Body of pancreas (tissue), 4 donors: ENCODE data around the gene VSTM4. TPM values are rescaled to one million over a fixed set of nuclear protein-coding genes. Genes with fewer than 3 reads are reported as not detected.

ENCODE experiments used
- ATAC-seq: fragments of 150-250 bp; one replicate; pipeline ENCODE4 v1.9.1; 2016
- DNase-seq, 4 donors: peaks; one replicate each; pipeline ENCODE4 v3.0.0-alpha.2; 2019
- H3K27ac ChIP-seq, 4 donors: fragments of 200-600 bp; sonication (generic); 1 replicate in 3 of 4; 2 replicates in 1 of 4; pipeline versions ENCODE4 v1.5.1 to v1.6.1; 2016 to 2019; ENCODE audit warnings: mild to moderate bottlenecking in 1 of 4, mixed read lengths in 1 of 4, moderate library complexity in 1 of 4
- H3K27me3 ChIP-seq, 2 donors: fragments of 200-600 bp; sonication (generic); one replicate each; pipeline ENCODE4 v1.6.0; 2016; ENCODE audit warnings: mild to moderate bottlenecking in 1 of 2
- H3K36me3 ChIP-seq, 2 donors: fragments of 200-600 bp; sonication (generic); replicated peaks in 1 of 2; 2 replicates each; pipeline ENCODE4 v1.5.1; 2016; ENCODE audit warnings: low read depth in 2 of 2; ENCODE audit not compliant: insufficient read depth in 1 of 2
- H3K4me1 ChIP-seq: fragments of 200-600 bp; sonication (generic); one replicate; pipeline ENCODE4 v1.6.0; 2016
- H3K4me3 ChIP-seq, 2 donors: fragments of 200-600 bp; sonication (generic); 1 replicate in 1 of 2; 2 replicates in 1 of 2; pipeline ENCODE4 v1.5.1; 2016 to 2019
- H3K9me3 ChIP-seq, 3 donors: fragments of 200-600 bp; sonication (generic); 1 replicate in 2 of 3; 2 replicates in 1 of 3; pipeline ENCODE4 v1.5.1; 2016
- POLR2A ChIP-seq, 3 donors: fragments of 450-650 bp; IDR thresholded peaks; one replicate each; pipeline ENCODE4 v1.6.1; 2016; ENCODE audit warnings: antibody characterized with exemption in 3 of 3, mild to moderate bottlenecking in 2 of 3
- WGBS, 2 donors: methylation state at CpG; one replicate each; pipeline ENCODE4 v1.1.5; 2017; 5-methylcytosine and 5-hydroxymethylcytosine counted together
- intact Hi-C: fragments of 100-400 bp; cut with DNase I; formaldehyde crosslinking; loops from one replicate; pipeline ENCODE4 v1.15.1; 2023
- total RNA-seq, 2 donors: library from RNA; depleted of rRNA; stranded (reverse); fragments of >200 nt; gene quantifications; one replicate each; pipeline ENCODE4 v1.1.0, GENCODE V29; 2016
- TF ChIP-seq, protein P1 (sequence below), 7 experiments: fragments of 450-650 bp in 4 of 7; fragments of 200-600 bp in 3 of 7; sonication (generic) in 3 of 7; IDR thresholded peaks; one replicate each; pipeline ENCODE4 v1.5.1; 2016 to 2019; ENCODE audit warnings: antibody characterized with exemption in 7 of 7

The VSTM4 gene
- total RNA-seq, 2 donors from 2014 or later = 3.4 to 5.6 TPM

DNA sequence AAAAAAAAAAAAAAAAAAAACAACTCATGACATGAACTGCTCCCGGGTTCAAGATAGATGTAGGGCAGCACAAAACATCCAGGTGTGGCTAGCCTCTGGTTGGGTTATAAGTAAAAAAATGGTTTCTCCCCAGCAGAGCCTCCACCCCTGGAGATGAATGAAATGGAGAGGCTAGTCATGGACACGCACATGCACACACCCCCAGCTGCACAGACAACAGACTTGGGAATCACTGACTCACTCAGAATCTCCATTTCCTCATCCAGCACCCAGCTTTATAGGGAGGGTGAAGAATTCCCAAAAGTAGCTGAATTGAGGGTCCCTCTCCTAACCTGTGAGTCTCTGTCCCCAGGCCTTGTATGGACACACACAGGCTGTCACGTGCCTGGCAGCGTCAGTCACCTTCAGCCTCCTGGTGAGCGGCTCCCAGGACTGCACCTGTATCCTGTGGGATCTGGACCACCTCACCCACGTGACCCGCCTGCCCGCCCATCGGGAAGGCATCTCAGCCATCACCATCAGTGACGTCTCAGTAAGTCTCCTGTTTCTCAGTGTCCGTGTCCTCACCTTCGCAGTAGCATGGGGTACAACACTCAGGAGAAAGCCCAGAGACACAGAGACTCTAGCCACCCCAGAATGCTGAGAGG is 140.7 kb downstream of the VSTM4 start:
- TF ChIP-seq, protein P1, sequence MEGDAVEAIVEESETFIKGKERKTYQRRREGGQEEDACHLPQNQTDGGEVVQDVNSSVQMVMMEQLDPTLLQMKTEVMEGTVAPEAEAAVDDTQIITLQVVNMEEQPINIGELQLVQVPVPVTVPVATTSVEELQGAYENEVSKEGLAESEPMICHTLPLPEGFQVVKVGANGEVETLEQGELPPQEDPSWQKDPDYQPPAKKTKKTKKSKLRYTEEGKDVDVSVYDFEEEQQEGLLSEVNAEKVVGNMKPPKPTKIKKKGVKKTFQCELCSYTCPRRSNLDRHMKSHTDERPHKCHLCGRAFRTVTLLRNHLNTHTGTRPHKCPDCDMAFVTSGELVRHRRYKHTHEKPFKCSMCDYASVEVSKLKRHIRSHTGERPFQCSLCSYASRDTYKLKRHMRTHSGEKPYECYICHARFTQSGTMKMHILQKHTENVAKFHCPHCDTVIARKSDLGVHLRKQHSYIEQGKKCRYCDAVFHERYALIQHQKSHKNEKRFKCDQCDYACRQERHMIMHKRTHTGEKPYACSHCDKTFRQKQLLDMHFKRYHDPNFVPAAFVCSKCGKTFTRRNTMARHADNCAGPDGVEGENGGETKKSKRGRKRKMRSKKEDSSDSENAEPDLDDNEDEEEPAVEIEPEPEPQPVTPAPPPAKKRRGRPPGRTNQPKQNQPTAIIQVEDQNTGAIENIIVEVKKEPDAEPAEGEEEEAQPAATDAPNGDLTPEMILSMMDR (IDR thresholded peaks at IDR 0.05) = no peak
- TF ChIP-seq POLR2A (IDR thresholded peaks at IDR 0.05) = no peak
- intact Hi-C loops = no loop called here
- DNase-seq (no peak), ATAC-seq (no peak)
- Histone ChIP-seq H3K27me3 (no peaks in the 10 kb centered on the region), H3K4me1 (no peaks in the 10 kb centered on the region), H3K9me3 (no peaks in the 10 kb centered on the region), H3K27ac (no peak overlapping the region), H3K4me3 (no peak overlapping the region), H3K36me3 (no peaks in the 10 kb centered on the region)
- WGBS, 2 donors = 61 to 73% methylated on average over 12 of the region's 12 CpGs

- H3K36me3 ChIP-seq = no peaks in the 10 kb centered on the region
- H3K9me3 ChIP-seq = no peaks in the 10 kb centered on the region
- ATAC-seq (no peak), DNase-seq (no peak)
- intact Hi-C loops = no loop called here
- H3K27ac ChIP-seq = no peak overlapping the region
- TF ChIP-seq POLR2A (IDR thresholded peaks at IDR 0.05) = no peak
- TF ChIP-seq, protein P1 (IDR thresholded peaks at IDR 0.05) = no peak
- no peaks in the 10 kb centered on the region for H3K4me1 ChIP-seq
- H3K27me3 ChIP-seq = no peaks in the 10 kb centered on the region
- no peak overlapping the region for H3K4me3 ChIP-seq
- 60 to 64% methylated on average over 5 of the region's 5 CpGs for WGBS, 2 donors
These were observed 142.3 kb downstream of the VSTM4 start for GRCh38 chr10:48973065-48973464.

- TF ChIP-seq POLR2A (IDR thresholded peaks at IDR 0.05) = no peak
- TF ChIP-seq, protein P1 (IDR thresholded peaks at IDR 0.05) = no peak
- Histone ChIP-seq H3K4me1 (no peaks in the 10 kb centered on the region), H3K27ac (no peak overlapping the region), H3K4me3 (no peak overlapping the region), H3K36me3 (no peaks in the 10 kb centered on the region), H3K9me3 (no peaks in the 10 kb centered on the region), H3K27me3 (no peaks in the 10 kb centered on the region)
- WGBS, 2 donors = 70 to 71% methylated on average over 4 of the region's 4 CpGs
- DNase-seq (no peak), ATAC-seq (no peak)
- intact Hi-C loops = no loop called here
These were observed 144.7 kb downstream of the VSTM4 start for GRCh38 chr10:48970654-48971053.

DNA sequence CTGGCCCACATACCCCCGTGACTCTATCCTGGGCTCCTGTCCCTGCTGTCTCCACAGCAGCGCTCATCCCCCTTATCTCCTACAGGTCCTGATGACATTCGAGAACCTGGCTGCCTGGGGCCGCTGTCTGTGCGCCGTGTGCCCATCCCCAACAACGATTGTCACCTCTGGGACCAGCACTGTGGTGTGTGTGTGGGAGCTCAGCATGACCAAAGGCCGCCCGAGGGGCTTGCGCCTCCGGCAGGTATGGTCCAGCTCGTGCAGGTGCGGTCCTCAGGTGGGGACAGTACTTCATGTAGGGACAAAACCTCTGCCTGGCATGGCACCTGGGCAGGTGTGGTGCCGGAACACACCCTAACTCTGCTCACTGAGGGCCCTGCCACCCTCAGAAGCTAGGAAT is 145.3 kb downstream of the VSTM4 start:
- no peaks in the 10 kb centered on the region for H3K36me3 ChIP-seq
- no peaks in the 10 kb centered on the region for H3K27me3 ChIP-seq
- no peaks in the 10 kb centered on the region for H3K4me1 ChIP-seq
- DNase-seq (no peak), ATAC-seq (no peak)
- intact Hi-C loops = no loop called here
- H3K9me3 ChIP-seq = no peaks in the 10 kb centered on the region
- TF ChIP-seq POLR2A (IDR thresholded peaks at IDR 0.05) = no peak
- TF ChIP-seq, protein P1 (IDR thresholded peaks at IDR 0.05) = no peak
- H3K4me3 ChIP-seq = no peak overlapping the region
- WGBS, 2 donors = 71 to 82% methylated on average over 12 to 14 of the region's 14 CpGs
- H3K27ac ChIP-seq = no peak overlapping the region

GRCh38 chr10:48968036-48968435 is 147.3 kb downstream of the VSTM4 start:
- H3K27me3 ChIP-seq = no peaks in the 10 kb centered on the region
- no peak overlapping the region for H3K4me3 ChIP-seq
- no peak for TF ChIP-seq POLR2A (IDR thresholded peaks at IDR 0.05)
- TF ChIP-seq, protein P1 (IDR thresholded peaks at IDR 0.05) = no peak
- H3K4me1 ChIP-seq = no peaks in the 10 kb centered on the region
- DNase-seq (no peak), ATAC-seq (no peak)
- H3K36me3 ChIP-seq = no peaks in the 10 kb centered on the region
- intact Hi-C loops = no loop called here
- H3K9me3 ChIP-seq = no peaks in the 10 kb centered on the region
- 71 to 77% methylated on average over 2 to 3 of the region's 3 CpGs for WGBS, 2 donors
- no peak overlapping the region for H3K27ac ChIP-seq
